ENCODE results near the gene CERS6.

The CERS6 gene

DNA sequence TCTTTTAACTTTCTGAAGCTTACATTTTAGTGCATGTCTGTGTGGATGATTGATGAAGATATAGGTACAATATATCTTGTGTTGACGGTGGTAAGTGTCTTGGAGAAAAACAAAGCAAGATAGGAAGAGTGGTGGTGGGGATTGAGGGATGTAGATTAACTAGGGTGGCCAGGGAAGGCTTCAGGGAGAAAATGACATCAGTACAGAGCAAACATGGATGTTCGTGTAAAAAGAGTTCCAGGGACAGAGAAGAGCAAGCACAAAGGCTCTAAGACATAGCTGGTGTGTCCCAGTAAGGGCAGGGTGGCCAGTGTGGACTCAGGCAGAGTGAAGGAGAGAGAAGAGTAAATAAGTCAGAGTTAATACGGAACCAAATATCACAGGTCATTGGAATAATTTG is 2.7 kb upstream of the CERS6 start:
- no peak overlapping the region for H3K27ac ChIP-seq
- TF ChIP-seq, protein P1, sequence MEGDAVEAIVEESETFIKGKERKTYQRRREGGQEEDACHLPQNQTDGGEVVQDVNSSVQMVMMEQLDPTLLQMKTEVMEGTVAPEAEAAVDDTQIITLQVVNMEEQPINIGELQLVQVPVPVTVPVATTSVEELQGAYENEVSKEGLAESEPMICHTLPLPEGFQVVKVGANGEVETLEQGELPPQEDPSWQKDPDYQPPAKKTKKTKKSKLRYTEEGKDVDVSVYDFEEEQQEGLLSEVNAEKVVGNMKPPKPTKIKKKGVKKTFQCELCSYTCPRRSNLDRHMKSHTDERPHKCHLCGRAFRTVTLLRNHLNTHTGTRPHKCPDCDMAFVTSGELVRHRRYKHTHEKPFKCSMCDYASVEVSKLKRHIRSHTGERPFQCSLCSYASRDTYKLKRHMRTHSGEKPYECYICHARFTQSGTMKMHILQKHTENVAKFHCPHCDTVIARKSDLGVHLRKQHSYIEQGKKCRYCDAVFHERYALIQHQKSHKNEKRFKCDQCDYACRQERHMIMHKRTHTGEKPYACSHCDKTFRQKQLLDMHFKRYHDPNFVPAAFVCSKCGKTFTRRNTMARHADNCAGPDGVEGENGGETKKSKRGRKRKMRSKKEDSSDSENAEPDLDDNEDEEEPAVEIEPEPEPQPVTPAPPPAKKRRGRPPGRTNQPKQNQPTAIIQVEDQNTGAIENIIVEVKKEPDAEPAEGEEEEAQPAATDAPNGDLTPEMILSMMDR (IDR thresholded peaks at IDR 0.05), result no peak
- TF ChIP-seq ZFX (IDR thresholded peaks at IDR 0.05; ENCODE audit: borderline replicate concordance), result no peak

DNA sequence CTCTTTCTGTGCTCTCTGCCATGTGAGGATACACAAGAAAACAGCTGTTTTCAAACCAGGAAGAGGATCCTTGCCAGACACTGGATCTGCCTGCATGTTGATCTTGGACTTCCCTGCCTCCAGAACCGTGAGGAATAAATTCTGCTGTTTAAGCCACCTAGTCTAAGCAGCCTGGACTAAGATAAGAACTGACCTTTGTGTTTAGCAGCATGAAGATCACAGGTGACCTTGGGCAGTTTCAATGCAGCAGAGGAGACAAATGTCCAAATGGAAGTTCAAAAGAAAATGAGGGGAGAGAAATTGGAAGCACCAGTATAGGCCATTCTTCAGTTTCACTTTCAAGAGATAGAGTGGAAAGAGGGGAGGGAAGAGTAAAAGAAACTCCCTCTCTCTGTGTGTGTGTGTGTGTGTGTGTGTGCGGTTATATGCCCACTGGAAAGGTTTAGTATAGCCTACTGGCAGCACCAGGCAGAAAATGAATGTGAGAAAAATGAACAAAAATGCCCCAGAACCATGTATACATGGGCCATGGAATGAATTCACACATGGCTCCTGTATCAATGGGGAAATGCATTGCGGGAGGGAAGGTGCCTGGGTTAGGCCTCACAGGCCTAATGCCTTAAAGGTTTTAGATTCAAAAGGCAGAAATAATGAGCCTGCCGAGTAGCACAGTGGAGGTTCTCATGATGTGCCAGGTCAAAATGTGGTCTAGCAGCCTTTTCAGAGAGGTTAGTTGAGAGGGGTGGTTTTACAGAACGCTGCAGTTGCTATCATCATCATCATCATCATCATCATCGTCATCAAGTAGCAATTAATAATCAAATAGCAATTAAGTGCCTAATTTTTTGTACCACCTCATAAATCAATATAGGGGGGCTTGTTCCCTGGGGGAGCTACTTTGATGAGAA is 1.1 kb upstream of the CERS6 start:
- TF ChIP-seq, protein P1 (IDR thresholded peaks at IDR 0.05), result no peak
- TF ChIP-seq ZFX (IDR thresholded peaks at IDR 0.05; ENCODE audit: borderline replicate concordance), result no peak
- no peak overlapping the region for H3K27ac ChIP-seq

DNA sequence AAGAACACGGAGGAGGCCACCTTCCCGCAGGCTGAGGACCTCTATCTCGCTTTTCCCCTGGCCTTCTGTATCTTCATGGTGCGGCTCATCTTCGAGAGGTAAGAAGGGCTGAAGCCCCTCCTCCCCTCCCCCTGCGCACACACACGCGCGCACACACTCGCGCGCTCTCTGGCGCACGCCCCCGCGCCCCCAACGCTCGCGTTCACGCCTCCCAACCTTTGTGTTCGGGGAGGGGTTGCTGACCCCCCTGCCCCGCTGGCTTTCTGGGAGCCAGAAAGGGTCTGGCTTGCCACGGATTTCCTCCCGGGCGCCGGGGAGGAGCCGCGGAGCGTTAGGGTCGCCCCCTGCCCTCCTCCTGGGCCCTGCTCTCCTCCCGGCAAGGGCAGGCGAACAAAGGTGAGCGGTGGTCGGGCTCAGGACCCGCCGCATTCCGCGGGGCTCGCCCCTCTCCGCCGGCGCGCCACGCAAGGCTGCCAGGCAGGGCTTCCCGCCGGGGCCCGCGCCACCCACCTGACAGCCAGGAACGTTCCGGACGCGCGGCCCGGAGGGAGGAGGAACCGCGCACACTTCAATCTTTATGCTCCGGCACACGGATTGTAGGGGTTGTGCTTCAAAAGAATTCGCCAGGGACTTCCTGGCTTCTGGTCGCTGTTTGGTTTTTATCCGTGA is 583 bp downstream of the CERS6 start:
- no peak for TF ChIP-seq ZFX (IDR thresholded peaks at IDR 0.05; ENCODE audit: borderline replicate concordance)
- TF ChIP-seq, protein P1 (IDR thresholded peaks at IDR 0.05), result no peak
- peak overlapping the region; percentile 68 for H3K27ac ChIP-seq

DNA sequence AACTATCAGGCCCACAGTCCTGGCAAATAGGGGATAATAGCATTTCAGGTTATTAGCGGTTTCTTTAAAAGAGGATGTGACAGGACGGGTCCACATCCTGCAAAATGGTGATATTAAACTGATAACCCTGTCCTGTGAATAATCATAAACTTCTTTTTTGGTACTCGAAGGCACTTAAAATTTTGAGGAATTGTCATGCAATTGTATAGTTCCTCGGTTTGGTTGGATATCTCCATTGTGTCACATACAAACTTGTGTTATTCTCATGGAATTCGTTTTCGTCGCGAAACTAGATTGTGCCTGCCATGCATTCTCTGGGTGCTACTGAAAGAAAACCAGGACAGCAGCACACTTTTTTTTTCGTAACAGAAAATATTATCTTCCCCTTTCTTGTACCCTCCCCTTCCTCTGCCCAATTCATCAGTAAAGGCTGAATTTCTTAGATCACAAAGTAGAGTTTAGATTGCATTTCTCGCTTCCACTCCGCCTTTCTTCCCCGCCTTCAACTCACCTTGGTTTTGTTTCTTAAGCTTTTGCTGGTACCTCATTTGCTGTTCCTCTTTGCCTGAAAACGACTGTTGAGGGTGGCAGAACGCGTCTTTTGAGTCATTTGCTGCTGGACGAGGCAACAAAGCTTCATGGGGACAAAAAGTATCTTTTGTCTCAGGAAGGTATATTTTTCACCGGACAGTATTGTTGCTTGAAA is 1.3 kb downstream of the CERS6 start:
- 0 out of 2 replicates have a peak overlapping the region, but pooled peaks have one; percentile 68 for H3K27ac ChIP-seq

DNA sequence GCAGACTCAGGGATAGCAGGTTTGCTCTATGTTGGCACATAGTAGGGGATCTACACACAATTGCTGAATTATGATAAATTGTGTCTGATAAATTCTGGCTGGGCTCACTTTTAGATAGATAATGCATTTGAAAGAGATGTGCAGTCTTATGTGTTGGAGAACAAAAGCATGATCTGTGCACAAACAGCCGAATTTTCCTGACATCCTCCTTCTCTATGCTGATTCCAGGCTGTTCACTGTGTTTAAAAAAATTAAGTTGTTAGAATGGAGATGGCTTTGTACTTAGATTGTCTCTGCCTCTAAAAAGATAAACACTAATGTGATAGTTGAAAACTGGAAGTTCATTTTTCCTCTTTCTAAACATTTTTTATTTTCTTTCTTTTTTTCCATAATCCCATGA is 2.1 kb downstream of the CERS6 start:
- TF ChIP-seq, protein P1 (IDR thresholded peaks at IDR 0.05), result no peak
- no peak for TF ChIP-seq ZFX (IDR thresholded peaks at IDR 0.05; ENCODE audit: borderline replicate concordance)
- no peak overlapping the region for H3K27ac ChIP-seq

More for the DNA sequence above, 1.3 kb downstream of the CERS6 start:
- TF ChIP-seq, protein P1 (IDR thresholded peaks at IDR 0.05), result no peak
- no peak for TF ChIP-seq ZFX (IDR thresholded peaks at IDR 0.05; ENCODE audit: borderline replicate concordance)

DNA sequence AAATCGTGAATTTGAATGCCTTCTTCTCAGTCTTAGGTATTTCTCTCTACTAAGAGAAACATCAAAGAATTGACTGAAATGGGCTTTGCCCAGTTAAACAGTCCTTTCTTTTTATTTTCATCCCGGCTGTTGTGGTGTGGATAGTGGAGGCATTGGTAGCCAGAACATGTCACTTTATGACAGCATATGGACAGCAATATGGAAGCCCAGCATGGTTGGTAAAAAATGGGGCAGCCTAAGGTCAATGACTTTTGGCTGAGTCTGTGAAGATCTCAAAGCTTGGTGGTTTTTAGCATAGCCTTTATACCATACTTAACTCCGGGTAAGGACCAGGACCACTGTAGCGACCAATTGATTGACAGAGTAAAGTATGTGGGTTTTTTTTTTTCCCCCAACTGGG is 3.2 kb downstream of the CERS6 start:
- no peak for TF ChIP-seq ZFX (IDR thresholded peaks at IDR 0.05; ENCODE audit: borderline replicate concordance)
- TF ChIP-seq, protein P1 (IDR thresholded peaks at IDR 0.05), result no peak
- no peak overlapping the region for H3K27ac ChIP-seq

Data from 22Rv1 (cell line).